Keratinocyte (primary cell): ENCODE measurements around the gene HNF4A. TPM values are rescaled to one million over a fixed set of nuclear protein-coding genes. Genes with fewer than 3 reads are reported as not detected.

ENCODE experiments used
- DNase-seq: peaks from one replicate; pipeline ENCODE4 v3.0.0-alpha.2; 2011; ENCODE audit warnings: low read depth, missing footprints, low spot score
- FAIRE-seq: peaks from 2 replicates; lab custom pipeline; 2011; peaks lifted over from hg19 to GRCh38; lab: Jason Lieb, UNC
- H2AFZ ChIP-seq: 2 replicates; pipeline ENCODE4 v1.6.0; 2012; ENCODE audit warnings: low read length, control low read depth, inconsistent platforms; ENCODE audit not compliant: control insufficient read depth
- H3K27ac ChIP-seq: 2 replicates; pipeline ENCODE4 v1.5.1; 2011; ENCODE audit warnings: low read length; ENCODE audit not compliant: control insufficient read depth, insufficient read depth
- H3K27me3 ChIP-seq: 3 replicates; pipeline ENCODE4 v1.6.0; 2011; ENCODE audit warnings: low read length; ENCODE audit not compliant: control insufficient read depth, insufficient read depth; ENCODE audit errors: extremely low read depth
- H3K36me3 ChIP-seq, 2 experiments: 2 replicates in 1 of 2; 3 replicates in 1 of 2; pipeline ENCODE4 v1.5.1; 2011; ENCODE audit warnings: low read length in 2 of 2, mild to moderate bottlenecking in 1 of 2; ENCODE audit not compliant: control insufficient read depth in 2 of 2, insufficient read depth in 2 of 2; ENCODE audit errors: extremely low read depth in 1 of 2
- H3K4me1 ChIP-seq: 3 replicates; pipeline ENCODE4 v1.5.1; 2011; ENCODE audit warnings: low read length; ENCODE audit not compliant: control insufficient read depth, insufficient read depth; ENCODE audit errors: extremely low read depth
- H3K4me2 ChIP-seq: 3 replicates; pipeline ENCODE4 v1.6.0; 2011; ENCODE audit warnings: low read depth, low read length; ENCODE audit not compliant: control insufficient read depth, insufficient read depth; ENCODE audit errors: extremely low read depth
- H3K4me3 ChIP-seq, 3 experiments: fragments of 200-600 bp in 1 of 3; sonication (generic) in 1 of 3; 2 replicates in 2 of 3; 3 replicates in 1 of 3; pipeline ENCODE4 v1.5.1; 2011 to 2016; ENCODE audit warnings: low read length in 3 of 3, mild to moderate bottlenecking in 3 of 3, control low read depth in 2 of 3, inconsistent platforms in 1 of 3, low read depth in 1 of 3, mixed read lengths in 1 of 3, mixed run types in 1 of 3, moderate library complexity in 1 of 3; ENCODE audit not compliant: control insufficient read depth in 2 of 3, insufficient read depth in 2 of 3; ENCODE audit errors: extremely low read depth in 1 of 3
- H3K79me2 ChIP-seq: 2 replicates; pipeline ENCODE4 v1.6.0; 2012; ENCODE audit warnings: low read length; ENCODE audit not compliant: control insufficient read depth, insufficient read depth
- H3K9ac ChIP-seq: 3 replicates; pipeline ENCODE4 v1.6.0; 2011; ENCODE audit warnings: low read length; ENCODE audit not compliant: control insufficient read depth, insufficient read depth; ENCODE audit errors: extremely low read depth
- H3K9me1 ChIP-seq: 3 replicates; pipeline ENCODE4 v1.6.0; 2011; ENCODE audit warnings: low read length; ENCODE audit not compliant: control insufficient read depth, insufficient read depth; ENCODE audit errors: extremely low read depth
- H3K9me3 ChIP-seq: 2 replicates; pipeline ENCODE4 v1.5.1; 2012; ENCODE audit warnings: low read depth, low read length; ENCODE audit not compliant: control insufficient read depth
- H4K20me1 ChIP-seq: 3 replicates; pipeline ENCODE4 v1.6.0; 2011; ENCODE audit warnings: low read length; ENCODE audit not compliant: control insufficient read depth, insufficient read depth; ENCODE audit errors: extremely low read depth
- EZH2 ChIP-seq: IDR thresholded peaks from one replicate; pipeline ENCODE4 v1.6.1; 2012; ENCODE audit warnings: inconsistent platforms, mild to moderate bottlenecking, low read length, moderate library complexity
- dilution Hi-C: fragments of 300-500 bp; cut with MboI; formaldehyde crosslinking; loops from one replicate; pipeline ENCODE4 v1.7.0; 2020; ENCODE audit warnings: low sequenced_read_pairs; ENCODE audit not compliant: extremely low pct_ligation_motif_present
- polyA plus RNA-seq, 5 experiments: library from polyadenylated mRNA; depleted of rRNA in 3 of 5; stranded (reverse) in 3 of 5; stranded (forward) in 1 of 5; unstranded in 1 of 5; fragments of >200 nt; gene quantifications; 1 replicate in 1 of 5; 2 replicates in 3 of 5; 3 replicates in 1 of 5; pipeline versions ENCODE4 v1.2.1 to v1.2.3, GENCODE V29; 2011 to 2012; ENCODE audit warnings: missing spikeins in 2 of 5, low read depth in 1 of 5, low replicate concordance in 1 of 5
- TF ChIP-seq, protein P1 (sequence below), 3 experiments: IDR thresholded peaks in 1 of 3; conservative IDR thresholded peaks in 1 of 3; optimal IDR thresholded peaks in 1 of 3; 2 replicates in 2 of 3; 3 replicates in 1 of 3; pipeline versions ENCODE3 to v1.5.1; 2011; ENCODE audit warnings: low read length in 3 of 3, mild to moderate bottlenecking in 3 of 3, moderate library complexity in 2 of 3, control low read depth in 1 of 3, inconsistent platforms in 1 of 3; ENCODE audit not compliant: insufficient read depth in 2 of 3; ENCODE audit errors: extremely low read depth in 1 of 3

The HNF4A gene
- polyA plus RNA-seq, 1 donor (not counting 4 experiments of a cell fraction or from before 2014, with no cell fraction given) = not detected

DNA sequence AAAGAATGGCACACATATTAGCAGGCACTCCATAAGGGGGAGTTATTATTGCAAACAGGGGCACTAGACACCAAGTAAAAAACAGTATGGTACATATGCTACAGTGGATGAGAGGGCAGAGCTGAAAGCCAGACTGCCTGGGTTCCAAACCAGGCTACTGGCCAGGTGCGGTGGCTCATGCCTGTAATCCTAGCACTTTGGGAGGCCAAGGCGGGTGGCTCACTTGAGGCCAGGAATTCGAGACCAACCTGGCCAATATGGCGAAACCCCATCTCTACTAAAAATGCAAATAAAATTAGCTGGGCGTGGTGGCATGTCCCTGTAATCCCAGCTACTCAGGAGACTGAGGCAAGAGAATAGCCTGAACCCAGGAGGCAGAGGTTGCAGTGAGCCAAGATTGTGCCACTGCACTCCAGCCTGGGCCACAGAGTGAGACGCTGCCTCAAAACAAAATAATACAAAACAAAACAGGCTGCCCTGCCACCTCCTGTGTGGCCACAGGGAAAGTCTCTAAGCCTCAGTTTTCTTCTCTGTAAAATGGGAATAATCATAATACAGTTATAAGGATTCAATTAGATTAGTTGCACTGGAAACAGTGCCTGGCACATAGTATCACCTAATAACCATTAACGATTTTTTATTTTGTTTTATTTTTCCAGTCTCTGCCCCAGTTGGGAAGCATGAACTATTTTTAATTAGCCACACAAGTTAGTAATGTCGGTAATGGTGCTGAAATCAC lies 112.7 kb downstream of the HNF4A start:
- dilution Hi-C loops = loop anchor here (5.0 kb wide), 1 partner anchor 86 kb away; no protein-coding TSS in a partner anchor
- H3K4me1 ChIP-seq = peaks cover 10% of the 10 kb centered on the region

DNA sequence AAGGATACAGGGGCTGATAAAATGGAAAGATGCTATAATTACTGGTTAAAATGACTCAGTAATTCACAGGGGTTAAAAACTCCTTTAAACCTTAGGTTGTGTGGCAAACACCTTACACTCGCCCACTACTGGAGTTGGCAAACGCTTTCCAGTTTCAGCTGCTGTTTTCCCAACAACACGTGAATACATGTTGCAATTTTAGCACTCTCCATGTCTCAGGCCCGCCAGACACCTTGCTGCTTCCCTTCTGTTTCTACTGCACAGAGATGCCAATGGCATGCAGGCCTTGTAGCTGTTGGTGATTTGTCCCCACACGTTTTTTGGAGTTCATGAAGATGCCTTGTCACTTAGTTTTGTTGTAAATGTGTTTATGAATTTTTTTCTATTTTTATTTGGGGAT lies 114.8 kb downstream of the HNF4A start:
- H2AFZ ChIP-seq = no peak overlapping the region
- H3K27ac ChIP-seq = no peak overlapping the region
- DNase-seq (no peak), FAIRE-seq (no peak)
- no peak for TF ChIP-seq EZH2
- TF ChIP-seq, protein P1, sequence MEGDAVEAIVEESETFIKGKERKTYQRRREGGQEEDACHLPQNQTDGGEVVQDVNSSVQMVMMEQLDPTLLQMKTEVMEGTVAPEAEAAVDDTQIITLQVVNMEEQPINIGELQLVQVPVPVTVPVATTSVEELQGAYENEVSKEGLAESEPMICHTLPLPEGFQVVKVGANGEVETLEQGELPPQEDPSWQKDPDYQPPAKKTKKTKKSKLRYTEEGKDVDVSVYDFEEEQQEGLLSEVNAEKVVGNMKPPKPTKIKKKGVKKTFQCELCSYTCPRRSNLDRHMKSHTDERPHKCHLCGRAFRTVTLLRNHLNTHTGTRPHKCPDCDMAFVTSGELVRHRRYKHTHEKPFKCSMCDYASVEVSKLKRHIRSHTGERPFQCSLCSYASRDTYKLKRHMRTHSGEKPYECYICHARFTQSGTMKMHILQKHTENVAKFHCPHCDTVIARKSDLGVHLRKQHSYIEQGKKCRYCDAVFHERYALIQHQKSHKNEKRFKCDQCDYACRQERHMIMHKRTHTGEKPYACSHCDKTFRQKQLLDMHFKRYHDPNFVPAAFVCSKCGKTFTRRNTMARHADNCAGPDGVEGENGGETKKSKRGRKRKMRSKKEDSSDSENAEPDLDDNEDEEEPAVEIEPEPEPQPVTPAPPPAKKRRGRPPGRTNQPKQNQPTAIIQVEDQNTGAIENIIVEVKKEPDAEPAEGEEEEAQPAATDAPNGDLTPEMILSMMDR (optimal IDR thresholded peaks at IDR 0.05 in 1 of 3, IDR thresholded peaks at IDR 0.05 in 1 of 3, conservative IDR thresholded peaks at IDR 0.05 in 1 of 3; ENCODE audit: extremely low read depth in 1 of 3, insufficient read depth in 2 of 3, low read length in 3 of 3) = no peak
- no peaks in the 10 kb centered on the region for H3K36me3 ChIP-seq
- no peaks in the 10 kb centered on the region for H4K20me1 ChIP-seq
- H3K4me3 ChIP-seq = no peak overlapping the region
- H3K4me2 ChIP-seq = no peak overlapping the region
- H3K79me2 ChIP-seq = no peaks in the 10 kb centered on the region
- H3K9me1 ChIP-seq = no peaks in the 10 kb centered on the region
- H3K9ac ChIP-seq = no peak overlapping the region
- H3K4me1 ChIP-seq = peaks cover 10% of the 10 kb centered on the region
- dilution Hi-C loops = no loop called here
- no peaks in the 10 kb centered on the region for H3K9me3 ChIP-seq
- H3K27me3 ChIP-seq = no peaks in the 10 kb centered on the region

More for the DNA sequence above, 112.7 kb downstream of the HNF4A start:
- H3K4me3 ChIP-seq = no peak overlapping the region
- no peaks in the 10 kb centered on the region for H3K9me1 ChIP-seq
- no peaks in the 10 kb centered on the region for H3K79me2 ChIP-seq
- H3K4me2 ChIP-seq = no peak overlapping the region
- no peaks in the 10 kb centered on the region for H3K9me3 ChIP-seq
- H3K27ac ChIP-seq = no peak overlapping the region
- H4K20me1 ChIP-seq = no peaks in the 10 kb centered on the region
- H2AFZ ChIP-seq = no peak overlapping the region
- TF ChIP-seq, protein P1 (optimal IDR thresholded peaks at IDR 0.05 in 1 of 3, IDR thresholded peaks at IDR 0.05 in 1 of 3, conservative IDR thresholded peaks at IDR 0.05 in 1 of 3; ENCODE audit: extremely low read depth in 1 of 3, insufficient read depth in 2 of 3, low read length in 3 of 3) = no peak
- no peak for TF ChIP-seq EZH2
- DNase-seq (no peak), FAIRE-seq (no peak)
- H3K9ac ChIP-seq = no peak overlapping the region
- no peaks in the 10 kb centered on the region for H3K27me3 ChIP-seq
- no peaks in the 10 kb centered on the region for H3K36me3 ChIP-seq
